GM19238 (cell line): Measurements from ENCODE around the gene DISP1.

Source experiments
- DNase-seq: peaks from one replicate; pipeline ENCODE4 v3.0.0; 2011; ENCODE audit warnings: low spot score; ENCODE audit not compliant: insufficient read length

DISP1 gene

DNA sequence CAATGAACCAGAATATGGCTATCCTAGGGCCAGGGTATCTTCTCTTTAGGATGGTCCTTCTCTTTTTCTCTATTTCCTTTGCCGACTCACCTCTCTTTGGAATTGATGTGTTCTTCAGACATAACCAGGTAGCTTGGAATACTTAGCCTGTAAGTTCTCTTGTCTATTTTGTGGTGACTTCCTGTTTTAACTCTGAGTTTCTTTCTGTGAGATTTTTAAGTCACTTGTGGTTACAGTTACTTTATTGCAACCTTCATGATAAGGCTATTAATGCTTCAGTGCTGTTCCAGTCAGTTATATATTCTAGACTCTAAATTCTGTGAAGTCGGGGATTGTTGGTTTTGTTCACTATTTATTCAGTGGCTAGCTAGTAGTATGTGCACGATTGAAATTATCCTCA, 46.2 kb downstream of the DISP1 start:
- DNase-seq = no peak
